Daoy (cell line): ENCODE data around the gene PTGS1. TPM values are rescaled to one million over a fixed set of nuclear protein-coding genes. Genes with fewer than 3 reads are reported as not detected.

Experiments used
- DNase-seq: peaks from one replicate; pipeline ENCODE4 v3.0.0-alpha.2; 2015; ENCODE audit warnings: low read depth
- total RNA-seq: library from RNA; depleted of rRNA; stranded (reverse); fragments of >200 nt; shearing (Covaris generic); gene quantifications from 2 replicates; pipeline ENCODE4 v1.2.3, GENCODE V29; 2014

The PTGS1 gene
- total RNA-seq, 1 experiment from 2014 or later: 0.51 TPM

- peak; percentile 46 for DNase-seq
Measured at GRCh38 chr9:122374885-122375420, 4.1 kb downstream of the PTGS1 start.

- no peak for DNase-seq
Measured at GRCh38 chr9:122376796-122377195, 6.0 kb downstream of the PTGS1 start.

- no peak for DNase-seq
Measured at GRCh38 chr9:122377241-122378164, 6.7 kb downstream of the PTGS1 start.

GRCh38 chr9:122378236-122378635, 7.4 kb downstream of the PTGS1 start:
- no peak for DNase-seq

GRCh38 chr9:122379340-122379739, 8.5 kb downstream of the PTGS1 start:
- no peak for DNase-seq

GRCh38 chr9:122380293-122380692, 9.5 kb downstream of the PTGS1 start:
- DNase-seq: no peak

- no peak for DNase-seq
Measured at GRCh38 chr9:122381206-122381950, 10.6 kb downstream of the PTGS1 start.

- DNase-seq: no peak
Measured at GRCh38 chr9:122382901-122383850, 12.4 kb downstream of the PTGS1 start.

GRCh38 chr9:122383992-122384461, 13.2 kb downstream of the PTGS1 start:
- DNase-seq: peak; percentile 52

GRCh38 chr9:122386311-122386872, 15.6 kb downstream of the PTGS1 start:
- no peak for DNase-seq

GRCh38 chr9:122387536-122387935, 16.7 kb downstream of the PTGS1 start:
- DNase-seq: no peak

GRCh38 chr9:122389195-122389594, 18.4 kb downstream of the PTGS1 start:
- no peak for DNase-seq

GRCh38 chr9:122389799-122390481, 19.1 kb downstream of the PTGS1 start:
- peak; percentile 46 for DNase-seq

GRCh38 chr9:122392284-122392683, 21.5 kb downstream of the PTGS1 start:
- no peak for DNase-seq

GRCh38 chr9:122392714-122393113, 21.9 kb downstream of the PTGS1 start:
- no peak for DNase-seq

- no peak for DNase-seq
Measured at GRCh38 chr9:122393284-122393983, 22.6 kb downstream of the PTGS1 start.

- peak; percentile 62 for DNase-seq
Measured at GRCh38 chr9:122394265-122395125, 23.7 kb downstream of the PTGS1 start.

- DNase-seq: no peak
Measured at GRCh38 chr9:122396614-122397148, 25.9 kb downstream of the PTGS1 start.
